Activated naive CD4-positive, alpha-beta T cell treated with anti-CD3 and anti-CD28 coated beads, Interleukin-2, amount 50 U/mL, for 72 hours (primary cell): ENCODE measurements around the gene NRM. TPM values are rescaled to one million over a fixed set of nuclear protein-coding genes. Genes with fewer than 3 reads are reported as not detected.
A peak's percentile ranks its signal among the peaks of the same experiment; 100 is the strongest.
"Not testable (repeated sequence)": the region's sequence is repeated elsewhere in the genome, so short reads cannot be mapped to it uniquely, and the experiment has no call there.

Experiments
- ATAC-seq, 2 donors: fragments of 150-1000 bp; cut with Tn5 transposase; 2 replicates each; pipeline ENCODE4 v1.10.0; 2021; ENCODE audit warnings: mild to moderate bottlenecking in 2 of 2, moderate library complexity in 2 of 2
- DNase-seq, 2 donors: peaks; one replicate each; pipeline ENCODE4 v3.0.0; 2021 to 2022; ENCODE audit warnings: low spot score in 2 of 2
- H3K27ac Mint-ChIP-seq, 2 donors: one replicate each; pipeline ENCODE4 v1.8.0; 2022; ENCODE audit warnings: mild to moderate bottlenecking in 2 of 2, mixed read lengths in 2 of 2
- H3K36me3 Mint-ChIP-seq, 2 donors: one replicate each; pipeline ENCODE4 v1.8.0; 2022; ENCODE audit warnings: mixed read lengths in 2 of 2
- H3K9me3 Mint-ChIP-seq, 2 donors: one replicate each; pipeline ENCODE4 v1.8.0; 2022; ENCODE audit warnings: mixed read lengths in 2 of 2
- total RNA-seq, 2 donors: library from RNA; stranded (reverse); gene quantifications; one replicate each; pipeline ENCODE4 v1.2.3, GENCODE V29; 2022

NRM gene
- total RNA-seq, 2 donors from 2014 or later = 35.7 to 53.5 TPM

DNA sequence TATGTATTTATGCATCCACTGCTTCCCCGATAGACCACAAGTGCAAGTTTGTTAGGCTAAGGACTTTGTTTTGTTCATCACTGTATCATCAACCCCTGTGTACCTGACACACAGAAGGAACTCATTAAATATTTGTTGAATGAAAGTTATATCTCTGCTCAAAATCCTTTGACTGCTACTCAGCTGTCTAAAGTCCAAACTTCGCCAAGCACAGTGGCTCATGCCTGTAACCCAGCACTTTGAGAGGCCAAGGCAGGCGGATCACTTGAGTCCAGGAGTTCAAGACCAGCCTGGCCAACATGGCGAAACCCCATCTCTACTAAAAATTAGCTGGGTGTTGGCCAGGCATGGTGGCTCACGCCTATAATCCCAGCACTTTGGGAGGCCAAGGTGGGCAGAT lies 32.9 kb downstream of the NRM start:
- H3K36me3 Mint-ChIP-seq = peaks cover 16 to 29% of the 10 kb centered on the region in 2 donors
- H3K27ac Mint-ChIP-seq, DNase-seq, ATAC-seq, H3K9me3 Mint-ChIP-seq: not testable (repeated sequence)

GRCh38 chr6:30657454-30657853 lies 33.3 kb downstream of the NRM start:
- Mint-ChIP-seq H3K9me3 (no peaks in the 10 kb centered on the region), H3K27ac (peak overlapping the region; percentile 34 to 82), H3K36me3 (peaks cover 11 to 26% of the 10 kb centered on the region in 2 donors)
- no peak for ATAC-seq
- DNase-seq = no peak

DNA sequence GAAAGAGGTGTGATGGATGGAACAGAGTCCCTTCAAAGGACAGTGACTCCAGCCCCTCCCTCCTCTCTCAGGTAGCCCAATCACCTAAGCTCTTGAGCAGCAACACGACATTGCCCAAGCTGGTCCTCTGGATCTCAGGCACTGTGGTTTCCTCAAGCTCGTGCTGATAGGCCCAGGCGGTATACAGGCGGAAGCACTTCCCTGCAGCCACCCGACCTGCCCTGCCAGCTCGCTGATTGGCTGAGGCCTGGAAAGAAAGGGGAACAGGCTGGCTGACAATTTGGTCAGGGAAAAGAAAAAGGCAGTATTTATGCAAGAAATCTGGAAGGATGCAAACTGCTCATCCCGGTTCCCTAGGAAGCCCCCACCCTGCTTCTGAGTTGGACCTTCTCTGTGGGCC lies 34.3 kb downstream of the NRM start:
- no peaks in the 10 kb centered on the region for H3K9me3 Mint-ChIP-seq
- peaks cover 1 to 28% of the 10 kb centered on the region in 2 donors for H3K36me3 Mint-ChIP-seq
- ATAC-seq (no peak), DNase-seq (no peak)
- H3K27ac Mint-ChIP-seq = peak overlapping the region in 1 of 2 donors; percentile 82

- Mint-ChIP-seq H3K36me3 (peaks cover 0 to 24% of the 10 kb centered on the region in 2 donors), H3K27ac (peak overlapping the region; percentile 11 to 23)
- no peak for ATAC-seq
These were observed 35.1 kb downstream of the NRM start for GRCh38 chr6:30655743-30656094.

DNA sequence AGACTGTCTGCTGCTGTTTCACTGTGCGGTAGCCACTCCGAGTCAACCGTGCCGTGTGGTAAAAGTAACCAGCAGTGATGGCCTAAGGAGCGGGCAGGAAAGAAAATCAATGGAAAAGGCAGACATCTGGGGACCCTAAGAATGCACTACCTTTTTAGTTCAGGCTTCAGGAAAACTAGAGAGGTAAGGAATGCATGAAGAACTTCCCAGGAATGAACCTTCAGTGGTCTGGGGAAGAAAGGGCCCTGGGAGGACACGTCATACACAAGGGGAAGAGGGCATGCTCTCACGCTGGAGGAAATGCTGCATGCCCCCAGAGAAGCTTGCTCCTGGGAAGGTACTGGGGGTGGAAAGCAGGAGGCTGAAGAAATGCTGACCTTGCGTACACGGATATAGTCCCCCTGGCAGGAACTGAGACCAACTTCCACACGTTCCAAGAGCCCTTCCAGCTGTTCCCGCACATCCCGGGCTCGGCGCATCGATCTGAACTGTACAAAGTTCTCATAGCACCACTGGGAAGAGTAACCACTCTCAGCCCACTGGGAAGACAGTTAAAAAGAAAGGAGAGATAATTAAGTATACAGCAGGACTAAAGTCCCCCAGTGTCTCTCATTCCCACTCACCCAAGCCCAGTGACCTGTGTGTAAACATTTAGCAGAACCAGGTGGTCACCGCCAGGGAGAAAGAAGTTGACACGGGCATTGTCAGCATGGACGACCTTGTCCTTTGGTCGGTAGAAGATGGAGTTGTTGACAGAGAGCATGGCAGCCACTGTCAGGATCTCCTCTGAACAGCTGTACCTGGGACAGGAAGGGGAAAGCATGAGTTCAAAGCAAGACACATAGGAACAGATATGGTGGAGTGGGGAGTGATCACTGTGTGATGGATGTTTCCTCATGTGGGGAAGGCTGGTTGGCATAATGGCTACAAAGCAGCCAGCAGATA lies 35.7 kb downstream of the NRM start:
- ATAC-seq (no peak), DNase-seq (no peak)
- H3K9me3 Mint-ChIP-seq = no peaks in the 10 kb centered on the region
- peaks cover 0 to 24% of the 10 kb centered on the region in 2 donors for H3K36me3 Mint-ChIP-seq
- H3K27ac Mint-ChIP-seq = peak overlapping the region; percentile 11 to 23

More at GRCh38 chr6:30655743-30656094, 35.1 kb downstream of the NRM start:
- DNase-seq = no peak
- no peaks in the 10 kb centered on the region for H3K9me3 Mint-ChIP-seq

DNA sequence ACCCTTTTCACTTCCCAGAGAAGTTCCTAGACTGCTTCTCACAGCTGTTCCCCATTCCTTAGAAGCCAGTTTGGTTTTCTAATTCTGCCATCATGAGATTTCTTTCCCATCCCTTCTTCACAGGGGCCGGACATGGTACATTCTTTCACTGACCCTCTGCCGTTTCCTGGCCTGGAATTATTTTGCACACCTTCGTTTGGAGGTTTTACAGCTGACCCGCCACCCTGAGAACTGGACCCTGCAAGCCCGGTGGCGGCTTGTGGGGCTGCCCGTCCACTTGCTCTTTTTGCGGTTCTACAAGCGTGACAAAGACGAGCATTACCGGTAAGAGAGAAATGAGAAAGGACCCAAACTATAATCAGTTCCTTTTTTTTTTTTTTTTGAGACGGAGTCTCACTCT lies 39.6 kb downstream of the NRM start:
- Mint-ChIP-seq H3K27ac (peak overlapping the region in 1 of 2 donors; percentile 41), H3K36me3 (peaks cover 0 to 11% of the 10 kb centered on the region in 2 donors), H3K9me3 (no peaks in the 10 kb centered on the region)
- no peak for ATAC-seq
- no peak for DNase-seq

DNA sequence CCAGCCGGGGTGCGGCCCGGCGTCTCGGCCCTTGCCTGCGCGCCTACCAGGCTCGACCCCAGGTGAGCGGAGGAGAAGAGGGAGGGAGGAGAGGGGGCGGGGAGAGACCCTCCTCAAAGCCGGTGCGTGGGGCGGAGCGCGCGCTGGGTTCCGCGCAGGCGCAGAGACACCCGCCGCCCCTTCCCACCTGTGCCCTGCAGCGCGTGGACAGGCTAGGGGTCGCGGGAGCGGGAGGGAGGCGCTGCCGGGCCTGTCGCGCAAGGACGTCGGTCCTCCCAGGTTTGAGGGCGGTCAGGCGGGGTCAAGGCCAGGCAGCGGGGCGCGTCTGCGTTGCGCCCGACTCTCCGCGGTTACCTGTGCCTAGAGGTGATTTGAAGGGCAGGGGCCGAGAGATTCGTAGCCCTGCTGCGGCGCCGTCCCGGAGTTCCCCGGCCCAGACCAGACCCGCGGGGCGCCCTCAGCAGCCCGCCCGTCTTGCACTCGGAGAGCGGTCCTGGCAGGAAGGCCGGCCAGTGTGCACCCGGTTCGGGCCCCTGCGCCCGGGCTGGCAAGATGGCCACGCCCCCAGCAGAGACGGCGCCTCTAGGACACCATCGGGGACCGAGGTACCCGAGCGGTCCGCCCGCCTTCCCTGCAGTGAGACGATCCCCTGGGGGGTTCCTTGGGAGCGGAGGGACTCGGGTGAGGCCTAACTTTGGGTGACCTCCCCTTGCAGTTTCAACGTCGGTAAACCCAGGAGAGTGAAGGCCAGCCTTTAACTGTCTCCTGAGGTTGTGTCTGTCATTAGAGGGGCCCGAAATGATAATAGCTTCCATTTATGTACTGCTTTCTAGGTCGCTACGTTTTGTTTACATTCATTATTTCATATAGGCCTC lies 43.3 kb downstream of the NRM start:
- peak; percentile 73 to 86 for DNase-seq
- Mint-ChIP-seq H3K36me3 (peaks cover 0 to 6% of the 10 kb centered on the region in 2 donors), H3K27ac (peak overlapping the region; percentile 88 to 91), H3K9me3 (no peaks in the 10 kb centered on the region)
- ATAC-seq = peak; percentile 77 to 82

DNA sequence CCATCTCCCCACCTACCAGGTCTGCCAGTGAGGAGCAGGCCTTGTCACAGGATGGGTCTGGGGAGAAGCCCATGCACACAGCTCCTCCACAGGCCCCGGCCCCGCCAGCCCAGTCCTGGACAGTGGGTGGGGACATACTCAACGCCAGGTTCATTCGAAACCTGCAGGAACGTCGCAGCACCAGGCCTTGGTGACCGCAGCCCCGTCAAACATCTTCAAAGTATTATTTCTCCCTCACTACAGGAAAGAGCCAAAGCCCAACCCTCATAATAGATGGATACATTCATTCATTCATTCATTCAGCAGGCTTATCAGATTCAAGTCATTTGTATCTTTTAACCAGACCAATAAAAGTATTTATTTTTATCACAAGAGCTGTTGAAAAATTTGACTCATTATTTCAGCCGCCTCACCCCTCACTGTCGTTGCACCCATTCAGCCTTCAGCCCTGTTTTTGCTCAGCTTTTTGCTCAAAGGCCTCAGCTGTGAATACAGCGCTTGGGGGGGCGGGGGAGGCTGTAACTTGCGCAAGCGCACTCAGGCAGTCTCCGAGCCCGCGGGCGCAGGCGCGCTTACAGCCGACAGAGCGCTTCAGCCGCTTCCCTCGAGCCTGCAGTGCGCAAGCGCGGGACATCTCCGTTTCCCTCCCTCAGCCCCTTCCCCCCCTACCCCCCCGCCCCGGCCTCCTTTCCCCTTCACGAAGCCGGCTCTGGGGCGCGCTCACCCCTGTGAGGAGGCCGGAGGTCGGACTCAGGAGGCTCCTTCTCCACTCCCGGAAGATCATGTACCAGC lies 44.1 kb downstream of the NRM start, which contains the start of gene C6orf136:
TSS of gene C6orf136 (plus strand) at position 684 of the 792 bp plus-strand sequence. CDS start at position 783, 99 bp downstream.
- ATAC-seq (peak; percentile 80 to 82), DNase-seq (peak; percentile 86 to 91)
- no peaks in the 10 kb centered on the region for H3K36me3 Mint-ChIP-seq
- peak within 1 kb of the TSS; percentile 88 to 91 for H3K27ac Mint-ChIP-seq
- H3K9me3 Mint-ChIP-seq = no peaks in the 10 kb centered on the region

GRCh38 chr6:30645989-30646388 lies 44.8 kb downstream of the NRM start:
- no peaks in the 10 kb centered on the region for H3K36me3 Mint-ChIP-seq
- DNase-seq (no peak), ATAC-seq (no peak)
- H3K27ac Mint-ChIP-seq = peak overlapping the region; percentile 44 to 88
- no peaks in the 10 kb centered on the region for H3K9me3 Mint-ChIP-seq

DNA sequence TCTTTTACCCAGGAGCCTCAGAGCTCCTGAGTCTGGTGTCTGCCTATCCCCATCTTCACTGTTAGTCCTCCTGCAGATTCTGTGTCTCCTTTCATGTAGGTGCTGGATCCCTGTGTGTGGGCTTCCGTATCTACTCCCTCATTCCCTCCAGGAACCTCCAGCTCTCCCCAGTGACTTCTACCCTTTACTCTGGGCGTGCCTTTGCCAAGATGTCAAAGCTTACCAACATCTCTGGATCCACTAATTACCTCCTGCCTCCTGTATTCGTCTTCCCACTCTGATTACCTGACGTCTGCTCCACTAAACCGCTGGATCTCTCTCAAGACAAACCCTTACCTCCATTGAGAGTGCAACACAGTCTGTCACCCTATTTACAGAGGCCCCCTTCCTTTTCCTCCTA lies 46.0 kb downstream of the NRM start:
- Mint-ChIP-seq H3K9me3 (no peaks in the 10 kb centered on the region), H3K36me3 (no peaks in the 10 kb centered on the region), H3K27ac (peak overlapping the region; percentile 36 to 88)
- ATAC-seq (no peak), DNase-seq (no peak)

GRCh38 chr6:30643656-30644055 lies 47.1 kb downstream of the NRM start:
- ATAC-seq (no peak), DNase-seq (no peak)
- Mint-ChIP-seq H3K36me3 (no peaks in the 10 kb centered on the region), H3K27ac (no peak overlapping the region), H3K9me3 (no peaks in the 10 kb centered on the region)

DNA sequence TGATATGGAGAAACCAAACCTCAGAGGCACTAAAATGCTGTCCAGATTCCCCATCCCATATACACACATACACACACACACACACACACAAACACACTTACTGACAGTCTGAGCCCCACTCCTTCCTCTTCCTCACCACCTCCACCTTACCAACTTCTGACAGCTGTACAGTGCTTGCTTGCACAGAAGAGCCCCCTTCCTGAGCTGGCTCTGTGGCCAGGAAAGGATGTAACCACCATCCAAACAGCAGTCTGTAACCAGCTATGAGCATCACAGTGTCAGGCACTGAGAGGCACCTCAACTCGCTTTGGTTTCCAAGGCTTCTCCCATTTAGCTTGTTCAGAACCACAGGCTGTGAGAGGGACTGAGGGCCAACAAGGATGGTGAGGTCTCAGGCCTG lies 49.7 kb downstream of the NRM start:
- DNase-seq (no peak), ATAC-seq (no peak)
- Mint-ChIP-seq H3K27ac (peak overlapping the region in 1 of 2 donors; percentile 81), H3K9me3 (no peaks in the 10 kb centered on the region), H3K36me3 (no peaks in the 10 kb centered on the region)

DNA sequence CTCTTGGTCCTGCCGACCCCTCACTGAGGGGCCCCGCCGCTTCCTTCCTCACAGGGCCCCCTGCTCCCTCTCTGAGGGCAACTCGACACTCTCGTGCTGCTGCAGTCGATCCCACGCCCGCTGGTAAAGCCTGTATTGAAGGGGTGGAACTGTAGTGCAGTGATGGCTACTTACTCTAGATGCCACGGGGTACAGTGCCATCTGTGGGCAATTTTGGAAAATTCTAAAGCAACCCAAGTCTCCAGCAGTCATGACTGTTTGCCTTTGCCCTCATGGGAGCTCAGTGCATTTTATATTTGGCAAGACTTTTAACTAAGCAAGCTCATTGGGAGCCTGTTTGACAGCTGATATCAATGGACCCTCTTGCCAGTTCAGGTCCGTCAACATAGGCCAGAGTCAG lies 50.3 kb downstream of the NRM start:
- no peaks in the 10 kb centered on the region for H3K36me3 Mint-ChIP-seq

More for the DNA sequence above, 50.3 kb downstream of the NRM start:
- DNase-seq = no peak
- H3K9me3 Mint-ChIP-seq = no peaks in the 10 kb centered on the region
- ATAC-seq = no peak
- H3K27ac Mint-ChIP-seq = no peak overlapping the region
